GM04504 (cell line): Measurements from ENCODE around the gene R3HDM2.

Experiments used
- DNase-seq: peaks from one replicate; pipeline ENCODE4 v3.0.0-alpha.2; 2012; ENCODE audit warnings: low read depth

Gene R3HDM2

DNA sequence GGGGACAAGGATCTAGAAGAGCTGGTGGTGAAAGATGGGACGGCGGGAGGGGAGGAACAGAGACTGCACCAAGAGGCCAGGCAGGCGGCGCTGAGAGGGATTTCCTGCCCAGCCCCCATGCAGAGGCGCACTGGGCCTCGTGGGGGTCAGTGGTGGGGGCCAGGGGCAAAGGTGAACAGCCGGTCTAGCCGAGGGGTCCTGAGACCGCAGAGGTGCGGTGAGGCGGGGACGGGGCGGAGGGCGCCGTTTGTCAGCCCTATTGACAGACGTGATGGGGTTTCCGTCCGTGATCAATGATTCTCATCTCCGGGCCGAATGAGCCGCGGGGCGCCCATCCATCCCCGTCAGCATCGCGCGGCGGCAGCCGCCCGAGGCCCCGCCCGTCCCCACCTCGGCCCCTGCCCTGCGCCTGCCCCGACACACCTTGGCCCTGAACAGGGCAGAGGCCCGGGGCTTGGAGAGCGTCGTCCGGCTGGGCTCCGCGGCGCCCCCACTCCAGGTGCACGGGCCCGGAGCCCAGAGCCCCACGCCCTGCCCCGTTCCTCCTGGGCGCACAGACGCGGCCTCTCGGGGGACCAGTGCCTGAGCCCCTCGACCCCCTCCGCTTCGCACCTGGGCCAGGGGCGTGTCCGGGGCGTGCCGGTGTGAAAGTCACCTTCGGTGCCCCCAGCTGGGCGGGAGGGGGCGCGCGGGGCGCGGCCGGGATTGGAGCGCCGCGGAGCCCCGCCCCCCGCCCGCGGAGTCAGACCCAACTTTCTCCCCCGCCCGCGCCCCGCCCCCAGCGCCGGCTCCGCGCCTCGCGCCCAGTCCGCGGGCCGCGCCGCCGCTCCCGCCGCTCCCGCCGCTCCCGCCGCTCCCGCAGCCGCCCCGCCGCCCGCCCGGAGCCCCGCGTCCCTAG lies 214.6 kb downstream of the R3HDM2 start, which contains the start of gene NXPH4:
Gene NXPH4 (plus strand): TSS at position 781 of the 898 bp plus-strand sequence. CDS start 176 bp downstream, outside the sequence.
- DNase-seq, result no peak

DNA sequence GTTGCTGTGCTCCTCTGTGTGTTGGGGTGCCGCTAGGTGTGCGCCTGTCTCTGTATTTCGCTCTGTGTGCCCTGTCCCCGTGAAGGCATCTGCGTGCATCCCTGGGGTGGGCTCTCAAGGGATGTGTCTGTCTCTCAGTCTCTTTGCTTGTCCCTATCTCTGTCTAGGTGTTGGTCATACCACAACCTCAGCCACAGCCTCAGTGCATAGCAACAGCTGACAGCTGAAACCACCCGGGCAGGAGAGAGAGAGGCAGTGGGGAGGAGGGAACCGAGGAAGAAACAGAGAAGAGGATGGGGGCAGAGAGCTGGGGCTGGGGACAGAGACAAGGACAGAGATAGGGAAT lies 215.2 kb downstream of the R3HDM2 start:
- no peak for DNase-seq

DNA sequence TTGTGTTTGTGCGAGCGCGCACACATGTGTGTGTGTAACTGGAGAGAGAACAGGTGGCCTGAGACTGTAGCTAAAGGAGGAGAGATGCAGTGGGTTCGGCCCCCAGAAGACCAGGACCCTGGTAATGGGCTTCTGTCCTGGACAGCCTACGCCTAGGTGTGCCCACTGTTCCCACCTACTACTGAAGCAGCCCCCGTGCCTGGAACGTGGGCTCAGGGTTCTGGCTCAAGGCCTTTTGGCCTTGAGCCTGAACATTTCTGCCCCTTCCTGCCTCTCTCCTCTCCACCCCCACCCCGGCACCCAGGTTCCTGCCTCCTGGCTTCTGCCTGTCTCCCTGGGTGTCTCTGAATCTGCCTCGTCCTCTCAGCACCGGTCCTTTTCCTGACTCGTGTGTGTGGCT lies 215.8 kb downstream of the R3HDM2 start:
- DNase-seq, result no peak

DNA sequence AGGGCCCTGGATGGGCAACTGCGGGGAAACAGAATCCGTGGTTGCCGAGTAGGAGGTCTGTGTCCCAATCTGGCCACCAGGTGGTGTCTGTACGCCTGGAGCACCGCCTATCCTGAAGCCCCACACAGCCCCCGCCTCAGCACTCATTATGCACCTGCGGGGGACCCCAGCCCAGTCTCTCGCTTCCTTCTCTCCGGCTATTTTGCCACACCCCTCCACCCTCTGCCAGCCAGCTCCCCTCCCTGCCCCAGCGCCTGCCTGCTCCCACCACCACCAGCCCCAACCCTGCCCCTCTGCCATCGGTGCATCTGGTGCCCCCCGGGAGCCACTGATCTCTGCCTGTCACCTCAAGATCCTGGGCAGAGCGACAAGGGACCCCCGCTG lies 216.5 kb downstream of the R3HDM2 start:
- no peak for DNase-seq

DNA sequence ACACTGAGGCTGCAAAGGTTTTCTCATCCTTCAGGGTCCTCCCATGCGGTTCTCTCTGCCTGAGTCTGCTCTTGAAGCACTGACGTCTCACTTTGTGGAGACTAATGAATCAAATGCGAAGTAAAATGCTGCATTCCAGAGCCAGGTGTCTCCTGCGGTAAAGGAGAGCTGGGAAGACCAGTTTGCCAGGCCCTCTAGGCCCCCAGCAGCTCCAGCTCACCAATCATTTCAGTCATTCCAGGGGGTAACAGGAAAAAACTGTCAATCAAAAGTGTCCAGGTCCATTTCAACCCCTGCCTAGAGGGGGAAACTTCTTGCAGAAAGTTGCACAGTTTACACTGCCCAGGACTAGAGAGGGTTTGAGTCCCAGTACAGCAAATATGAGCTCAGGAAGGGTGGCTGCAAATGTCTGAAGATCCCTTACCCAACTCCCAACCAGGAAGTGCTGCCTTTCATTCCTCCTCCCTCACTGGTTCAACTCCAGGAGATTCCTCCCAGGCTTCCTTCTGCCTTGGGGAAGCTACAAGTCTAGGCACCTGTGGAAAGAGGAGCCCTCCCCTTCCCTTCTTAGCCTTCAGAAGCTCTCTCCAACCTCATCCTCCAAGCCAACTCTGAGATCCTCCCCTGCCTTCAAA lies 217.0 kb downstream of the R3HDM2 start:
- no peak for DNase-seq

DNA sequence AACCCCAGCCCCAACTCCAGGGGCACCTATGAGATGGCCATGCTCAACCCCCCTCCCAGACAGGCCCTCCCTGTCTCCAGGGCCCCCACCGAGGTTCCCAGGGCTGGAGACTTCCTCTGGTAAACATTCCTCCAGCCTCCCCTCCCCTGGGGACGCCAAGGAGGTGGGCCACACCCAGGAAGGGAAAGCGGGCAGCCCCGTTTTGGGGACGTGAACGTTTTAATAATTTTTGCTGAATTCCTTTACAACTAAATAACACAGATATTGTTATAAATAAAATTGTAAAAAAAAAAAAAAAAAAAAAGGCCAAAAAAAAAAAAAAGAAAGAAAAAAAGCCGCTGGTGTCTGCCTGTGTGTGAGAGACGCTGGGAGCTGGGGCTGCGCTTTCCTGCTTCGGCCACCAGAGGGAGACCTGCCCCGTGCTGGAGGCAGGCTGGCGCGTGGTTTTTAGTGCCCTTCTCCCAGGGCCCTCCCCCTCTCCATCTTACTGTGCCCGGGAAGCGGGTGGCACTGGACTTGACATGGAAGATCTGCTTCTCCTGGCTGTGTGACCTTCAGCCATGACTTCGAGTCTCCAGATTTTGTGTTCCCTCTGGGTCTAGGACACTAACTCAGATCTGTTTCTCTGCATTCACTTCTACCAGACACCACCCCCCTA lies 217.7 kb downstream of the R3HDM2 start:
- peak; percentile 72 for DNase-seq

DNA sequence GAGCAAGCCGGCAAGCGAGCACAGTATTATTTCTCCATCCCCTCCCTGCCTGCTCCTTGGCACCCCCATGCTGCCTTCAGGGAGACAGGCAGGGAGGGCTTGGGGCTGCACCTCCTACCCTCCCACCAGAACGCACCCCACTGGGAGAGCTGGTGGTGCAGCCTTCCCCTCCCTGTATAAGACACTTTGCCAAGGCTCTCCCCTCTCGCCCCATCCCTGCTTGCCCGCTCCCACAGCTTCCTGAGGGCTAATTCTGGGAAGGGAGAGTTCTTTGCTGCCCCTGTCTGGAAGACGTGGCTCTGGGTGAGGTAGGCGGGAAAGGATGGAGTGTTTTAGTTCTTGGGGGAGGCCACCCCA lies 218.2 kb downstream of the R3HDM2 start:
- no peak for DNase-seq

DNA sequence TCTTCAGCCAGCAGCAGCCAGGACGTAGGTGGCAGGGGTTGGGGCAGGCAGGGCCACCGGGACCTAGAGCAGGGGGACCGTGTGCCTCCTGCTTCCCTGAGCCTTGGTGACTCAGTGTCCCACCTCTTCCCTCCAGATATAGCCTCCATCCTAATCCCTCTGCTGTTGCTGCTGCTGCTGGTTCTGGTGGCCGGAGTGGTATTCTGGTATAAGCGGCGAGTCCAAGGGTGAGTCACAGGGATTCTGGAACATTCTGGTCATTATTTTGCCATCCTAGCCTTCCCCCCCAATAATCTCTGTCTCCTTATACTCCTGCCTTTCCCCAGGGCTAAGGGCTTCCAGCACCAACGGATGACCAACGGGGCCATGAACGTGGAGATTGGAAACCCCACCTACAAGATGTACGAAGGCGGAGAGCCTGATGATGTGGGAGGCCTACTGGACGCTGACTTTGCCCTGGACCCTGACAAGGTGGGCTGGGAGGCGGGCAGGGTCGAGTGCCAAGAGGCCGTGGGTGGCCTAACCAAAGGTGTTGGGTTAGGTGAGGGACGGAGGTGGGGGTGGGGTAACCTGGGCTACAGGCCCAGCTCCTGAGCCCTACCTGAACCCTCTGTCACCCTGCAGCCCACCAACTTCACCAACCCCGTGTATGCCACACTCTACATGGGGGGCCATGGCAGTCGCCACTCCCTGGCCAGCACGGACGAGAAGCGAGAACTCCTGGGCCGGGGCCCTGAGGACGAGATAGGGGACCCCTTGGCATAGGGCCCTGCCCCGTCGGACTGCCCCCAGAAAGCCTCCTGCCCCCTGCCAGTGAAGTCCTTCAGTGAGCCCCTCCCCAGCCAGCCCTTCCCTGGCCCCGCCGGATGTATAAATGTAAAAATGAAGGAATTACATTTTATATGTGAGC lies 218.8 kb downstream of the R3HDM2 start:
- DNase-seq, result no peak

DNA sequence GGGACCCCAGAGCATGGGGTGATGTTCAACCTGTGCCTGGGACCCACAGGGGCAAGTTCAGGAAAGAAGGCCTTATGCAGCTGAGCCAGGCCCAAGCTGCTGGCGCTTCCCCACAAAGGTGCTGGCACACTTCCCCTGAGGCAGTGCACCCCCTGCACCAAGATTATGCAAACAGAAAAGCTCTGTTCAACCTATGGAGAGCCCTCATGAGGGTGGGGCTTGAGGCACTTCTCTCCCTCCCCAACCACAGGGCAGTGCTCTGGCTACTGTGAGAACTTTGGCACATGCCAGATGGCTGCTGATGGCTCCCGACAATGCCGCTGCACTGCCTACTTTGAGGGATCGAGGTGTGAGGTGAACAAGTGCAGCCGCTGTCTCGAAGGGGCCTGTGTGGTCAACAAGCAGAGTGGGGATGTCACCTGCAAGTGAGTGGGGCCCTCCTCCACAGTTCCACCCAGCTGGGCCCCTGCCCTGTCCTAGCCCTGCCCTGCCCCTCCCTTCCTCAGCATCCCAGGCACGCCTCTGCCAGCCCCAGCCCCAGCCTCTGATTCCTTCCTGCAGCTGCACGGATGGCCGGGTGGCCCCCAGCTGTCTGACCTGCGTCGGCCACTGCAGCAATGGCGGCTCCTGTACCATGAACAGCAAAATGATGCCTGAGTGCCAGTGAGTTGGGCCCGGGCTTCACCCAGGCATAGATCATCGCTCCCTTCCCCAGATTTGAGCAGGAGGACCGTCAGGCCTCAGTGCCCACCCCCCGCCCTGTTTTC lies 219.7 kb downstream of the R3HDM2 start:
- no peak for DNase-seq

DNA sequence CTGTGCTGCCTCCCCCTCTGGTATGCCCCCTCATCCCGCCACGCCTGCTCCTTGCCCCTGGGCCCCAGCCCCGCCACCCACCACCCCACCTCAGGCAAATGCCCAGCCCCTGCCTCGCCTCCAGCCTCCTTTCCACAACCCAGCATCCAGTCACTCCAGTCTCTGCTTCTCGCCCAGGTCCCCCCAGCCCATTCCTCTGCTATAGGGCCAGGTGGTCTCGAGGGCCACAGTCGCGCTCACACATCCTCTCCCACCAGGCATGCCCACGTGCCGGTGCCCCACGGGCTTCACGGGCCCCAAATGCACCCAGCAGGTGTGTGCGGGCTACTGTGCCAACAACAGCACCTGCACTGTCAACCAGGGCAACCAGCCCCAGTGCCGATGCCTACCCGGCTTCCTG lies 220.4 kb downstream of the R3HDM2 start:
- no peak for DNase-seq

DNA sequence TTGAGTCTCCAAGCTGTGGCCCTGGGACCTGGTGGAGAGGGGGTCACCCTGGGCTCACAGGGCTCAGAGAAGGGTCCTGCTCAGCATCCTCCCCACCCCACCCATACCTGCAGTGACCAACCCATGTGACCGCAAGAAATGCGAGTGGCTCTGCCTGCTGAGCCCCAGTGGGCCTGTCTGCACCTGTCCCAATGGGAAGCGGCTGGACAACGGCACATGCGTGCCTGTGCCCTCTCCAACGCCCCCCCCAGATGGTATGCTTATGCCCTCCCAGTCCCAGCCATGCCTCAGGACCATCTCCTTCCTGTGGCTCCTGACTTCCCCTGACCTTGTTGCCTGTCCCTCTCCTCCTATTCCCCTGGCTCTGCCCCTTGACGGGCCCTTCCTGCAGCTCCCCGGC lies 220.9 kb downstream of the R3HDM2 start:
- DNase-seq, result no peak

DNA sequence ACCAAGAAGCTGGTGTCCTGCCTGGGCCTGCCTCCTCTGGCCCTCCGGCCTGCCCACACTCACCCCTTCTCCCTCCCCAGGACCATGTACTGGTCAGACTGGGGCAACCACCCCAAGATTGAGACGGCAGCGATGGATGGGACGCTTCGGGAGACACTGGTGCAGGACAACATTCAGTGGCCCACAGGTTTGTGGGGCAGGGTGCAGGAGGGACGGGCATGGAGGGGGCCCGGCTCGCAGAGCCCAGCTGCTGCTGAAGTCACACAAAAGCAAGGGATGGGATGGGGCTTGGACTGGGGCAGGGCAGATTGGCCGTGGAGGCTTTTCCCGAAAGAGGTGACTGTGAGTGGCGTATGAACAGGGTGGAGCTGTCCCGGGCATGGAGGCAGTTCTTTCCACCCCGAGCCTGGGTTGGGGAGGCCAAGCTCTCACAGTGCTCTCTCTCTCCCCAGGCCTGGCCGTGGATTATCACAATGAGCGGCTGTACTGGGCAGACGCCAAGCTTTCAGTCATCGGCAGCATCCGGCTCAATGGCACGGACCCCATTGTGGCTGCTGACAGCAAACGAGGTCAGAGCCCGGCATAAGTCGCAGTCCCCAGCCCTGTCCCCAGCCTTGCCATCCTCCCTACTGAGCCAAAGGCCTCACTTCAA lies 222.1 kb downstream of the R3HDM2 start:
- no peak for DNase-seq

DNA sequence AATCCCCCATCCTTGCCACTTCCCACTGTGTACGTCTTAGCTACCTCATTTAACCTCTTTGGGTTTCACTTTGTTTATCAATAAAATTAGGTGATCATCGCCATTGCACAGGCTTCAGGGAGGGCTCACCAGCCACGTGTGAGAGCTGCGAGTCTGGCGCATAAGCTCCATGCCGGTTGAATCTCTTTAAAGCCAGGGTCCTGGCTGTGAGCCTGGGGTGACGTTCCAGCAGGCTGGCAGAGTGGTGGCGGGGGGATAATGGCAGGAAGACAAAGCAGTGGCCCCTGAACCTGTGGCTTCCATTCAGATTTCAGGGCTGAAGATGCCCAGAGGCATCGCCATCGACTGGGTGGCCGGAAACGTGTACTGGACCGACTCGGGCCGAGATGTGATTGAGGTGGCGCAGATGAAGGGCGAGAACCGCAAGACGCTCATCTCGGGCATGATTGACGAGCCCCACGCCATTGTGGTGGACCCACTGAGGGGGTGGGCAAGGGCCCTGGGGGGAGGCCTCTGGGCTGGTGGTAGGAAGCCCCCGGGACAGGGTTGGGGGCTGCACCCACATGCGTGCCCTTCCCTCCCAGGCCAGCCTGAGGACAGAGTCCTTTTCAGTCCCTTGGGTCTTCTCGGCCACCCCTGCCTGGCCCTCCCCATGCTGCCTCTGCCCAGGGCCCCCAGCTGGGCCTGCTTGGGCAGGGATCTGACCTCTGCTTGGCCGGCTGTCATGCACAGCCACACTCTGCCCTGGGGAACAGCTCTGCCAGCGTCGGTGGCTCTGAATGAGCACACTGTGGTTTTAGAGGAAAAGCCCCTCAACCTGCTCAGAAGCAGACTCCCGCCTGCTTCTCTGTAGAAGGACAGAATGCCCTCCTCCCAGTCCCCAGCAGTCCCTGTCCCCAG lies 222.9 kb downstream of the R3HDM2 start:
- no peak for DNase-seq

DNA sequence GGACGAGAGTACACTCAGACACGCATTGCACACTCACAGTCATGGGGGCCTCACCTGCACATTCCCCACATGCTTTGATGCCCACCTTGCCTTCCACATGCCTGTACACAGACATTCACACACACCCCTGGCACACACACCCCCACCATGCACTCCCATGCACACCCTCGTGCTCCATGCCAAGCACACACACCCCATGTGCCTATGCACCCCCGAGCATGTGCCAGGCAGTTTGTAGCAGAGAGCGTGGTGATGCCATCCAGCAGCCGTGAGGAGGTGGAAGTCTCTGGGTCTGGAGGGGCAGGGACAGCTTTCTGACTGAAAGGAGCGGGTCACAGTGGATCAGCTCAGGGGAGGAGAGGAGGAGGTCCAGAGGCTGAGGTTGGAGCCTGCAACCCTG lies 224.9 kb downstream of the R3HDM2 start:
- no peak for DNase-seq

DNA sequence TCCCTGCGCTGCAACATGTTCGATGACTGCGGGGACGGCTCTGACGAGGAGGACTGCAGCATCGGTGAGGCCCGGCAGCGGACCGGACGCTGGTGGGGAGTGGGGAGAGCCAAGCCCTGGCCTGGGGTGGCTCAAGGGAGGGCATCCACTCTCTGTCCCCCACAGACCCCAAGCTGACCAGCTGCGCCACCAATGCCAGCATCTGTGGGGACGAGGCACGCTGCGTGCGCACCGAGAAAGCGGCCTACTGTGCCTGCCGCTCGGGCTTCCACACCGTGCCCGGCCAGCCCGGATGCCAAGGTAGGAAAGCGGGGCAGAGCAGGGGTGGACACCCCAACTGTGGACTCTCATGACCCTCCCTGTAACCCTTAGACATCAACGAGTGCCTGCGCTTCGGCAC lies 225.7 kb downstream of the R3HDM2 start:
- DNase-seq, result no peak

DNA sequence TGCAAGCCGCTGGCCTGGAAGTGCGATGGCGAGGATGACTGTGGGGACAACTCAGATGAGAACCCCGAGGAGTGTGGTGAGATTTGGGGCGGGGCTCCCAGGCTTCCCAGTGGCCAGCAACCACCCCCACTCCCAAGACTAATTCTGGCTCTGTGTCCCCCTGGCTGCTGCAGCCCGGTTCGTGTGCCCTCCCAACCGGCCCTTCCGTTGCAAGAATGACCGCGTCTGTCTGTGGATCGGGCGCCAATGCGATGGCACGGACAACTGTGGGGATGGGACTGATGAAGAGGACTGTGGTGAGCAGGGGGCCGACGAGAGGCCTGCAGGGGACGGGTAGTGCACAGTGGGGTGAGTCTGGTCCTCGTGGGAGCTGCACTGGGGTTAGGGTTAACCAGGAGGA lies 226.4 kb downstream of the R3HDM2 start:
- no peak for DNase-seq

DNA sequence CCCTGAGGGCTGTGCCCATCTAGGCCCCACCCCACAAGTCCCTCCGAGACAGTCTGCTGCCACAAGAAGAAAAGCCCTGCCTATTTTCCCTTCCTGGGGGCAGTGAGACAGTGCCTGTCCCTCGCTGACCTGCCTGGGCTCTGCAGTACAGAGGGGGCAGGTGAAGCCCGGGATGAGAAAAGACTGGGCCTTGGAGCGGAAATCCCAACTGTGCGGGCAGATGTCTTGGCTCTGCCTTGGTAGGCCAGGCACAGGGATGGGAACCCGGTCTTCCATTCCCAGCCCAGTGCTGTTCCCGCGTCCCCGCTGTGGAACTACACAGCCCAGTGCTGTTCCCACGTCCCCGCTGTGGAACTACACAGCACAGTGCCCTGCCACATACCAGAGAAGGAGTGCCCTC lies 227.1 kb downstream of the R3HDM2 start:
- DNase-seq, result no peak
